CD4-positive, alpha-beta T cell (primary cell): ENCODE measurements around the gene DUS1L. TPM values are rescaled to one million over a fixed set of nuclear protein-coding genes. Genes with fewer than 3 reads are reported as not detected.

Experiments
- ATAC-seq: fragments of 200-7000 bp; cut with Tn5 transposase; one replicate; pipeline ENCODE4 v1.10.0; 2022; ENCODE audit warnings: mild to moderate bottlenecking; ENCODE audit not compliant: poor library complexity
- CTCF ChIA-PET: fragments of 350-600 bp; sonication (Branson Sonifier 250); formaldehyde crosslinking; loops from one replicate; lab custom pipeline; 2021; ENCODE audit warnings: antibody characterized with exemption, inconsistent platforms; lab: Charles Lee
- POLR2A ChIA-PET: fragments of 350-600 bp; sonication (Branson Sonifier 250); formaldehyde crosslinking; loops from one replicate; lab custom pipeline; 2021; ENCODE audit warnings: antibody characterized with exemption, inconsistent platforms; lab: Charles Lee
- DNase-seq, 14 experiments: peaks; one replicate each; pipeline ENCODE4 v3.0.0-alpha.2; 2013 to 2020; ENCODE audit warnings: mixed read lengths in 2 of 14
- H3K27ac ChIP-seq, 2 donors: one replicate each; pipeline versions ENCODE4 v1.5.1 to v1.7.0; 2013; ENCODE audit warnings: low read length in 2 of 2, low read depth in 1 of 2, mild to moderate bottlenecking in 1 of 2
- H3K27me3 ChIP-seq, 2 experiments: 1 replicate in 1 of 2; 2 replicates in 1 of 2; pipeline versions ENCODE4 v1.6.1 to v1.7.0; 2013; ENCODE audit warnings: low read length in 2 of 2, control low read depth in 1 of 2, mild to moderate bottlenecking in 1 of 2, moderate library complexity in 1 of 2; ENCODE audit not compliant: insufficient read depth in 2 of 2, control insufficient read depth in 1 of 2
- H3K36me3 ChIP-seq: one replicate; pipeline ENCODE4 v1.6.1; 2013; ENCODE audit warnings: low read length, control low read depth; ENCODE audit not compliant: insufficient read depth
- H3K4me1 ChIP-seq: one replicate; pipeline ENCODE4 v1.6.1; 2013; ENCODE audit warnings: low read length, control low read depth; ENCODE audit not compliant: insufficient read depth
- H3K4me3 ChIP-seq: one replicate; pipeline ENCODE4 v1.5.1; 2013; ENCODE audit warnings: mild to moderate bottlenecking, low read length, moderate library complexity
- H3K9me3 ChIP-seq, 2 experiments: 1 replicate in 1 of 2; 2 replicates in 1 of 2; pipeline versions ENCODE4 v1.6.1 to v1.7.0; 2013; ENCODE audit warnings: low read length in 2 of 2, mild to moderate bottlenecking in 2 of 2, control low read depth in 1 of 2, moderate library complexity in 1 of 2; ENCODE audit not compliant: control insufficient read depth in 1 of 2, insufficient read depth in 1 of 2
- H3K27ac Mint-ChIP-seq: one replicate; pipeline ENCODE4 v1.8.0; 2020; ENCODE audit warnings: mixed read lengths
- H3K27me3 Mint-ChIP-seq: one replicate; pipeline ENCODE4 v1.8.0; 2021; ENCODE audit warnings: mixed read lengths
- H3K36me3 Mint-ChIP-seq: one replicate; pipeline ENCODE4 v1.8.0; 2021; ENCODE audit warnings: low read depth, mixed read lengths
- H3K4me1 Mint-ChIP-seq: one replicate; pipeline ENCODE4 v1.8.0; 2021; ENCODE audit warnings: low read depth, mixed read lengths
- H3K4me3 Mint-ChIP-seq: one replicate; pipeline ENCODE4 v1.8.0; 2020; ENCODE audit warnings: mild to moderate bottlenecking, mixed read lengths
- H3K9me3 Mint-ChIP-seq: one replicate; pipeline ENCODE4 v1.8.0; 2020; ENCODE audit warnings: mixed read lengths
- intact Hi-C, 2 experiments: fragments of 100-400 bp; cut with DNase I in 1 of 2; cut with micrococcal nuclease in 1 of 2; formaldehyde crosslinking; loops; one replicate each; pipeline versions ENCODE4 v1.15.1 to v1.9.0; 2023 to 2025; cut with DNase I, micrococcal nuclease
- total RNA-seq, 174 experiments: library from RNA in 2 of 174; stranded (reverse) in 2 of 174; gene quantifications; one replicate each; pipeline ENCODE4 v1.2.3 and lab custom pipeline; 2021 to 2026
- TF ChIP-seq, protein P1 (sequence below): fragments of 200-600 bp; IDR thresholded peaks from one replicate; pipeline ENCODE4 v1.8.0; 2022; ENCODE audit warnings: antibody characterized with exemption, mild to moderate bottlenecking

DUS1L gene
- total RNA-seq, 2 experiments from 2014 or later, result 160 to 163 TPM

- no peak overlapping the region for H3K27ac ChIP-seq
- CTCF ChIA-PET, result no interaction called here
- H3K4me1 ChIP-seq, result peaks cover 16% of the 10 kb centered on the region
- TF ChIP-seq, protein P1, sequence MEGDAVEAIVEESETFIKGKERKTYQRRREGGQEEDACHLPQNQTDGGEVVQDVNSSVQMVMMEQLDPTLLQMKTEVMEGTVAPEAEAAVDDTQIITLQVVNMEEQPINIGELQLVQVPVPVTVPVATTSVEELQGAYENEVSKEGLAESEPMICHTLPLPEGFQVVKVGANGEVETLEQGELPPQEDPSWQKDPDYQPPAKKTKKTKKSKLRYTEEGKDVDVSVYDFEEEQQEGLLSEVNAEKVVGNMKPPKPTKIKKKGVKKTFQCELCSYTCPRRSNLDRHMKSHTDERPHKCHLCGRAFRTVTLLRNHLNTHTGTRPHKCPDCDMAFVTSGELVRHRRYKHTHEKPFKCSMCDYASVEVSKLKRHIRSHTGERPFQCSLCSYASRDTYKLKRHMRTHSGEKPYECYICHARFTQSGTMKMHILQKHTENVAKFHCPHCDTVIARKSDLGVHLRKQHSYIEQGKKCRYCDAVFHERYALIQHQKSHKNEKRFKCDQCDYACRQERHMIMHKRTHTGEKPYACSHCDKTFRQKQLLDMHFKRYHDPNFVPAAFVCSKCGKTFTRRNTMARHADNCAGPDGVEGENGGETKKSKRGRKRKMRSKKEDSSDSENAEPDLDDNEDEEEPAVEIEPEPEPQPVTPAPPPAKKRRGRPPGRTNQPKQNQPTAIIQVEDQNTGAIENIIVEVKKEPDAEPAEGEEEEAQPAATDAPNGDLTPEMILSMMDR, result no peak
- H3K27me3 ChIP-seq, result no peaks in the 10 kb centered on the region
- no peaks in the 10 kb centered on the region for H3K9me3 Mint-ChIP-seq
- intact Hi-C loops, result loop anchor here in 1 of 2 experiments (10.0 kb wide), 1 partner anchor 1987 kb away; the partner anchor contains the start of gene GAA
- peaks cover 20% of the 10 kb centered on the region for H3K36me3 Mint-ChIP-seq
- H3K4me3 ChIP-seq, result no peak overlapping the region
- no peaks in the 10 kb centered on the region for H3K9me3 ChIP-seq
- no peak overlapping the region for H3K27ac Mint-ChIP-seq
- ATAC-seq (no peak), DNase-seq (peak in 2 of 14 experiments; percentile 6 to 26)
- no peaks in the 10 kb centered on the region for H3K27me3 Mint-ChIP-seq
- peaks cover 3% of the 10 kb centered on the region for H3K4me1 Mint-ChIP-seq
- H3K4me3 Mint-ChIP-seq, result no peak overlapping the region
- H3K36me3 ChIP-seq, result peaks cover 83% of the 10 kb centered on the region
- POLR2A ChIA-PET, result no interaction called here
Measured at GRCh38 chr17:82092094-82092586, 26.5 kb upstream of the DUS1L start.

DNA sequence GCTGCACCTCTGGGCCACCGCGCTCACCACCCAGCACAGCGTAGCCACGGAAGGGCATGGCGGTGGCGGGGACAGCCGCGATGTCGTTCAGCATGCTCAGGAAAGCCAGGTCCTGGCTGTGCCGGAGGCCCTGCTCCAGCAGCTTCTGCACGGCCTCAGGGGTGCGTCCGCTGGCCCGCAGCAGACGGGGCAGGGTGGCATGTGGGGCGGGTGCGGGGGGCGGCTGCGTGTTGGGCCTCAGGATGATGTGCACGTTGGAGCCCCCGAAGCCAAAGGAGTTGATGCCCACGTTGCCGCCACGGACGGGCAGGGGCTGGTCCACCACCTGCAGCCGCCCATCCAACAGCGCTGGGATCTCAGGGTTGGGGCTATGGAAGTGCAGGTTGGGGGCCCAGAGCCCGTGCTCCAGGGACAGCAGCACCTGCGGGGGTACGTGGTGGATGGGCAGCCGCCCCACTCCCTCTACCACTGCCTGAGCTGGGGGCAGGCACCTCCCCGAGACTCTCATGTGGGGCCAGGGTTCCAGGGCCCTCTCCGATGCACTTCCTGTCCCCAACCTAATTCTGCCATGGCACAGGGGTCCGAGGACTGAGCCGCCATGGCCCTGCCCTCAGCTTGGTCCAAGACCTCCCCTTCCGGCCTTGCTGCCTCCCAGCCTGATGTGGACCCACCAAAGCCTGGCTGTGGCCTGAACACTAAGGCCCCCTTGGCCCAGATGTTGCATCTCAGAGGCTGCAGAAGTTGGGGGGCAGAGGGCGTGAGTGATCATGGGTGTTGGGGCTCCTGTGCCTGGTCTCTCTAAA lies 25.9 kb upstream of the DUS1L start:
- Histone ChIP-seq H3K36me3 (peaks cover 88% of the 10 kb centered on the region), H3K4me1 (peaks cover 9% of the 10 kb centered on the region), H3K9me3 (no peaks in the 10 kb centered on the region), H3K4me3 (no peak overlapping the region), H3K27me3 (no peaks in the 10 kb centered on the region), H3K27ac (no peak overlapping the region)
- H3K4me3 Mint-ChIP-seq, result no peak overlapping the region
- intact Hi-C loops, result loop anchor here in 1 of 2 experiments (10.0 kb wide), 1 partner anchor 1987 kb away; the partner anchor contains the start of gene GAA
- no peaks in the 10 kb centered on the region for H3K9me3 Mint-ChIP-seq
- ChIA-PET CTCF (no interaction called here), POLR2A (no interaction called here)
- H3K27me3 Mint-ChIP-seq, result no peaks in the 10 kb centered on the region
- DNase-seq, result peak in 1 of 14 experiments; percentile 4
- peaks cover 20% of the 10 kb centered on the region for H3K36me3 Mint-ChIP-seq
- no peak for ATAC-seq
- peaks cover 3% of the 10 kb centered on the region for H3K4me1 Mint-ChIP-seq
- TF ChIP-seq, protein P1, result no peak
- H3K27ac Mint-ChIP-seq, result peak overlapping the region; percentile 42

DNA sequence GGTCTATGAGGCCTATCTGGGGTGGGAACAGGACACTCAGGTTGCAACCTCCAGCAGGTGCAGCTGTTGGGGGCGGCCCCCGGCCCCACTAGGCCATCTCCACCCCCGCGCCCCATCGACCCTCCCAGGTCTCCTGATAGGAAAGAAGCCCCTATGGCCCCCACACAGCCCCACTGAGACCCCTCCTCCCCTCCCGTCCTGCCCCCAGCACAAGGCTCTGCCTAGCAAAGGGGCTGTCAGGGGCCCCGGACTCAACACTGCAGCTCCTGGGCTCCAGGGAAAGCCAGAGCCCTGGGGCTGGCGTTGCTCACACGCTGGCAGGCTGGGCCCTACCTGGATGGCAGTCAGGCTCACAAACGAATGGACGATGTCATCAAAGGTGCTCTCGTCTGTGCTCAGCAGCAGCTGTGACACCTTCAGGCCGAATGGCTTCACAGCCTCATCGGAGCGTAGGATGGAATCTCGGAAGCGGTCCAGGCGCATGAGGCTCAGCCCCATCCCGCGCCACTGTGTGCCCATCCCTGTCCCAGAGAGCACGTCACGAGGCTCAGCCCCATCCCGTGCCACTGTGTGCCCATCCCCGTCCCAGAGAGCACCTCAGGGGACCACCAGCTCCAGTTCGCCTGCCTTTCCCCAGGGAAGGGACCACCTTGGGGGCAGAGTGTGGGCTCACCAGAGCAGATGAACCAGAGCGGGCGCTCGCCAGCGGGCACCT lies 25.1 kb upstream of the DUS1L start:
- no peak for ATAC-seq
- DNase-seq, result peak in 1 of 14 experiments; percentile 7
- ChIA-PET CTCF (no interaction called here), POLR2A (no interaction called here)
- no peaks in the 10 kb centered on the region for H3K9me3 Mint-ChIP-seq
- Histone ChIP-seq H3K4me3 (no peak overlapping the region), H3K9me3 (no peaks in the 10 kb centered on the region), H3K27me3 (no peaks in the 10 kb centered on the region), H3K36me3 (peaks cover 93% of the 10 kb centered on the region), H3K4me1 (peaks cover 4% of the 10 kb centered on the region), H3K27ac (no peak overlapping the region)
- no peak overlapping the region for H3K4me3 Mint-ChIP-seq
- H3K27me3 Mint-ChIP-seq, result no peaks in the 10 kb centered on the region
- H3K4me1 Mint-ChIP-seq, result no peaks in the 10 kb centered on the region
- intact Hi-C loops, result loop anchor here in 1 of 2 experiments (10.0 kb wide), 1 partner anchor 1986 kb away; the partner anchor contains the start of gene GAA
- H3K27ac Mint-ChIP-seq, result no peak overlapping the region
- H3K36me3 Mint-ChIP-seq, result peaks cover 20% of the 10 kb centered on the region
- TF ChIP-seq, protein P1, result no peak
